CD4-positive, CD25-positive, alpha-beta regulatory T cell (primary cell): ENCODE data around the gene VIT. TPM values are rescaled to one million over a fixed set of nuclear protein-coding genes. Genes with fewer than 3 reads are reported as not detected.
"Not testable (repeated sequence)": the region's sequence is repeated elsewhere in the genome, so short reads cannot be mapped to it uniquely, and the experiment has no call there.

Source experiments
- ATAC-seq, 2 donors: fragments of 150-1000 bp; cut with Tn5 transposase; one replicate each; pipeline ENCODE4 v1.10.0; 2021; ENCODE audit warnings: low read depth in 2 of 2, moderate number of reproducible peaks in 2 of 2, moderate library complexity in 1 of 2
- DNase-seq, 3 donors: peaks; one replicate each; pipeline versions ENCODE4 v3.0.0 to v3.0.0-alpha.2; 2012 to 2022; ENCODE audit warnings: mixed read lengths in 1 of 3
- H3K27ac ChIP-seq: one replicate; pipeline ENCODE4 v1.7.0; 2013; ENCODE audit warnings: mild to moderate bottlenecking, low read length; ENCODE audit not compliant: insufficient read depth, poor library complexity, severe bottlenecking
- H3K27me3 ChIP-seq: one replicate; pipeline ENCODE4 v1.7.0; 2013; ENCODE audit warnings: low read length; ENCODE audit not compliant: control insufficient read depth, insufficient read depth
- H3K36me3 ChIP-seq: one replicate; pipeline ENCODE4 v1.7.0; 2013; ENCODE audit warnings: mild to moderate bottlenecking, low read length, moderate library complexity; ENCODE audit not compliant: control insufficient read depth, insufficient read depth
- H3K4me1 ChIP-seq: 2 replicates; pipeline ENCODE4 v1.7.0; 2013; ENCODE audit warnings: mild to moderate bottlenecking, low read length; ENCODE audit not compliant: insufficient read depth, control insufficient read depth, poor library complexity, severe bottlenecking
- H3K4me3 ChIP-seq: one replicate; pipeline ENCODE4 v1.7.0; 2013; ENCODE audit warnings: low read depth, mild to moderate bottlenecking, low read length, moderate library complexity
- H3K9me3 ChIP-seq, 2 experiments: 1 replicate in 1 of 2; 2 replicates in 1 of 2; pipeline ENCODE4 v1.7.0; 2013; ENCODE audit warnings: low read length in 2 of 2, mild to moderate bottlenecking in 1 of 2, moderate library complexity in 1 of 2; ENCODE audit not compliant: control insufficient read depth in 2 of 2
- H3K27ac Mint-ChIP-seq, 3 donors: one replicate each; pipeline ENCODE4 v1.8.0; 2020 to 2022; ENCODE audit warnings: mild to moderate bottlenecking in 3 of 3, mixed read lengths in 3 of 3, moderate library complexity in 2 of 3
- H3K27me3 Mint-ChIP-seq: one replicate; pipeline ENCODE4 v1.8.0; 2022; ENCODE audit warnings: mild to moderate bottlenecking, mixed read lengths
- H3K36me3 Mint-ChIP-seq: one replicate; pipeline ENCODE4 v1.8.0; 2020; ENCODE audit warnings: mixed read lengths
- H3K4me1 Mint-ChIP-seq, 4 donors: one replicate each; pipeline ENCODE4 v1.8.0; 2020 to 2022; ENCODE audit warnings: mixed read lengths in 4 of 4, mild to moderate bottlenecking in 1 of 4
- H3K4me3 Mint-ChIP-seq, 4 donors: one replicate each; pipeline ENCODE4 v1.8.0; 2020 to 2022; ENCODE audit warnings: mild to moderate bottlenecking in 4 of 4, mixed read lengths in 4 of 4, moderate library complexity in 3 of 4
- H3K9me3 Mint-ChIP-seq, 7 donors: one replicate each; pipeline ENCODE4 v1.8.0; 2020 to 2022; ENCODE audit warnings: mixed read lengths in 7 of 7, mild to moderate bottlenecking in 3 of 7, moderate library complexity in 2 of 7
- polyA plus RNA-seq, 4 donors: library from polyadenylated mRNA; unstranded; fragments of 300-500 nt; fragmentation: Illumina TruSeq; gene quantifications; one replicate each; pipeline ENCODE4 v1.2.3, GENCODE V29; 2021
- total RNA-seq: library from RNA; stranded (reverse); gene quantifications from one replicate; pipeline ENCODE4 v1.2.3, GENCODE V29; 2022

VIT gene
- total and polyA plus RNA-seq, 5 donors from 2014 or later: not detected

GRCh38 chr2:36678856-36679255, 17.7 kb upstream of the VIT start:
- Histone ChIP-seq H3K27me3 (no peaks in the 10 kb centered on the region), H3K9me3 (peaks cover 0 to 3% of the 10 kb centered on the region in 2 experiments), H3K4me3 (no peak overlapping the region), H3K27ac (no peak overlapping the region), H3K4me1 (no peaks in the 10 kb centered on the region), H3K36me3 (no peaks in the 10 kb centered on the region)
- Mint-ChIP-seq H3K9me3 (peaks cover 0 to 11% (median 6%) of the 10 kb centered on the region in 7 donors), H3K27me3 (peaks cover 33% of the 10 kb centered on the region), H3K4me3 (no peak overlapping the region), H3K27ac (no peak overlapping the region), H3K4me1 (peaks cover 0 to 4% (median 1%) of the 10 kb centered on the region in 4 donors), H3K36me3 (no peaks in the 10 kb centered on the region)
- ATAC-seq (no peak), DNase-seq (no peak)

DNA sequence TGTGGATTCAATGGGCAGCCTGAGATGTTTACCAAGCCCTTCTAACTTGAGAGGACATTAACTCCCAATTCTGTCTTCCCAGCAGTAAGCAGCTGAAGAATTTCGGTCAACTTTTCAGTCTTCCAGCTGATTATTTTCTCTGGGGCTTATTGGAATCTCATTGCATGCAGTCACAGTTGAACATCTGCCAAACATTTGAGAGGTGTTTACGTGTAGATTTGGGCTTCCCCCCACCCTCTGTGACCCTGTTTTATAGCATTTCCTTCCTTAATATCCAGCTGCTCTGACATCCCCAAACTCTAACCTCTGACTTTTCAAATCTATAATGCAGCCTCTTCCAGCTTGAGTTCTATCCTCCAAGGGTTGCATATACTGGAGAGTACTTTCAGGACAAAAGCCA, 16.5 kb upstream of the VIT start:
- Mint-ChIP-seq H3K4me1 (peaks cover 0 to 4% (median 1%) of the 10 kb centered on the region in 4 donors), H3K27ac (no peak overlapping the region), H3K4me3 (no peak overlapping the region), H3K36me3 (no peaks in the 10 kb centered on the region), H3K9me3 (peaks cover 0 to 11% (median 6%) of the 10 kb centered on the region in 7 donors), H3K27me3 (peaks cover 40% of the 10 kb centered on the region)
- no peak overlapping the region for H3K4me3 ChIP-seq
- H3K9me3 ChIP-seq: peaks cover 0 to 3% of the 10 kb centered on the region in 2 experiments
- no peaks in the 10 kb centered on the region for H3K36me3 ChIP-seq
- H3K4me1 ChIP-seq: no peaks in the 10 kb centered on the region
- H3K27me3 ChIP-seq: no peaks in the 10 kb centered on the region
- no peak for ATAC-seq
- DNase-seq: no peak
- no peak overlapping the region for H3K27ac ChIP-seq

DNA sequence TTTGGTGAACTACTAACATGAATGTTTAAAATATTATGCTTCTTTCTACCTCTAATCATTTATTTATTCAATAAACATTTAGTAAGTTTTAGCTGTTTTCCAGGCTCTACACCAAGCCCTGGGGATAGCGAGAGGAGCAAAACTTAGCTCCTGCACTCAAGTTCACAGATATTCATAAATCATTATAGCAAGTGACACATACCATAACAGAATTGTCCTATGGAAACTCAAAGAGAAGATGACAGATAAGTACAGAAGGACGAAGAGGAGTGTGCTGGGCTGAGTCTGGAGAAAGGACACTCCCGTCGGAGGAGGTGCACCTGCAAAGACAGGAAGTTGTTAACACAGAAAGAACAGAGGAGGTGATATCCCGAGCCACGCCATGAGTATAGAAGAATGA, 13.9 kb upstream of the VIT start:
- H3K36me3 ChIP-seq: no peaks in the 10 kb centered on the region
- H3K27ac ChIP-seq: no peak overlapping the region
- peaks cover 0 to 3% of the 10 kb centered on the region in 2 experiments for H3K9me3 ChIP-seq
- Mint-ChIP-seq H3K36me3 (no peaks in the 10 kb centered on the region), H3K27ac (no peak overlapping the region), H3K9me3 (peaks cover 0 to 11% (median 6%) of the 10 kb centered on the region in 7 donors), H3K4me1 (no peaks in the 10 kb centered on the region), H3K4me3 (no peak overlapping the region), H3K27me3 (peaks cover 30% of the 10 kb centered on the region)
- H3K27me3 ChIP-seq: no peaks in the 10 kb centered on the region
- DNase-seq: no peak
- H3K4me1 ChIP-seq: no peaks in the 10 kb centered on the region
- H3K4me3 ChIP-seq: no peak overlapping the region
- no peak for ATAC-seq

DNA sequence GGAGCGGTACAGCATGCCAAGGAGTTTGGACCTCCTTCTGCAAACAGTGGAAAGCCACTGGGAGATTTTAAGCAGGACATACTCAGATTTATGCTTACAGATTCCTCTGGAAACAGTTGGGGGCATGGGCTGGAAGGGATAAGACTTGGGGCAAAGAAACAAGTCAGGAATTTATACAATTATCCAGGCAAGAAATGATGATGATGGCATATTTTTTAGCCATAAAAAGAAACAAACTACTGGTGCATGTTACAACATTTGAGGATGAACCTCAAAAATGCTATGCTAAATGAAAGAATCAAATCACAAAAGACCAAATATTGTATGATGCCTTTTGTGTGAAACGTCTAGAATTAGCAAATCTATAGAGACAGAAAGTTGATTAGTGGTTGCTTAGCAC, 13.5 kb upstream of the VIT start:
- Mint-ChIP-seq H3K27ac (no peak overlapping the region), H3K27me3 (peaks cover 28% of the 10 kb centered on the region), H3K9me3 (peaks cover 0 to 8% (median 4%) of the 10 kb centered on the region in 7 donors), H3K4me1 (no peaks in the 10 kb centered on the region), H3K4me3 (no peak overlapping the region), H3K36me3 (no peaks in the 10 kb centered on the region)
- no peak for ATAC-seq
- Histone ChIP-seq H3K4me1 (no peaks in the 10 kb centered on the region), H3K27me3 (no peaks in the 10 kb centered on the region), H3K9me3 (peaks cover 0 to 3% of the 10 kb centered on the region in 2 experiments), H3K4me3 (no peak overlapping the region), H3K36me3 (no peaks in the 10 kb centered on the region), H3K27ac (no peak overlapping the region)
- no peak for DNase-seq

DNA sequence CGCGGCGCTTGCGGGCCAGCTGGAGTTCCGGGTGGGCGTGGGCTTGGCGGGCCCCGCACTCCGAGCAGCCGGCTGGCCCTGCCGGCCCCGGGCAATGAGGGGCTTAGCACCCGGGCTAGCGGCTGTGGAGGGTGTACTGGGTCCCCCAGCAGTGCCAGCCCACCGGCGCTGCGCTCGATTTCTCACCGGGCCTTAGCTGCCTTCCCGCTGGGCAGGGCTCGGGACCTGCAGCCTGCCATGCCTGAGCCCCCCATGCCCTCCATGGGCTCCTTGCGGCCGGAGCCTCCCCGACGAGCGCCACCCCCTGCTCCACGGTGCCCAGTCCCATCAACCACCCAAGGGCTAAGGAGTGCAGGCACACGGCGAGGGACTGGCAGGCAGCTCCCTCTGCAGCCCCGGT, 8.2 kb upstream of the VIT start:
- not testable (repeated sequence) for H3K27me3 Mint-ChIP-seq, DNase-seq, H3K27ac ChIP-seq, H3K4me3 ChIP-seq, H3K4me3 Mint-ChIP-seq, H3K27ac Mint-ChIP-seq, H3K36me3 ChIP-seq, H3K27me3 ChIP-seq, H3K4me1 ChIP-seq, ATAC-seq, H3K36me3 Mint-ChIP-seq, H3K4me1 Mint-ChIP-seq, H3K9me3 ChIP-seq, H3K9me3 Mint-ChIP-seq

DNA sequence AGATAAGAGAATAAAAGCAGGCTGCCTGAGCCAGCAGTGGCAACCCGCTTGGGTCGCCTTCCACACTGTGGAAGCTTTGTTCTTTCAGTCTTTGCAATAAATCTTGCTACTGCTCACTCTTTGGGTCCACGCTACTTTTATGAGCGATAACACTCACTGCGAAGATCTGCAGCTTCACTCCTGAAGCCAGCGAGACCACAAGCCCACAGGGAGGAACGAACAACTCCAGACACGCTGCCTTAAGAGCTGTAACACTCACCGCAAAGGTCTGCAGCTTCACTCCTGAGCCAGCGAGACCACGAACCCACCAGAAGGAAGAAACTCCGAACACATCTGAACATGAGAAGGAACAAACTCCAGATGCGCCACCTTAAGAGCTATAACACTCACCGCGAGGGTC, 7.5 kb upstream of the VIT start:
- not testable (repeated sequence) for H3K4me3 Mint-ChIP-seq, H3K9me3 Mint-ChIP-seq, H3K27me3 Mint-ChIP-seq, H3K9me3 ChIP-seq, H3K36me3 ChIP-seq, H3K27ac ChIP-seq, H3K27me3 ChIP-seq, H3K27ac Mint-ChIP-seq, H3K36me3 Mint-ChIP-seq, H3K4me1 ChIP-seq, H3K4me1 Mint-ChIP-seq, H3K4me3 ChIP-seq, DNase-seq, ATAC-seq

DNA sequence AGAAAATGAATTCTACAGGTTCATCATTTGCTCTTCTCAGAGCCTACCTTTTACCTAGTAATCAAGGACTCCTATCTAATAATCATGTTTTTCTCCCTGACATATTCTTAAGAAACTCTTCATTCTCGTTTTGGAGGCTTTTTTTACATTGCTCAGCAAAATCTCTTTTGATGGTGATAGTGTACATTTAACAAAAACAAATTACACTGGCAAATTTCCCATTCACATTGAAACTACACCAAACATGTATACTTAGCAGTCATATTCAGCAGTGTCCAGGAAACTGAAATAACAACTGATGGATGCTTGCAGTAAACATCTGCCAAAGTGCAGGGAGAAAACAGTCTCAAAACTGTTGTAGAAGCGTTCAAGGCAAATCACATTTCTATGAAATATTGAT, 4.4 kb upstream of the VIT start:
- DNase-seq (no peak), ATAC-seq (no peak)
- Mint-ChIP-seq H3K4me3 (no peak overlapping the region), H3K27me3 (peaks cover 4% of the 10 kb centered on the region), H3K36me3 (no peaks in the 10 kb centered on the region), H3K4me1 (peaks cover 0 to 3% (median 0%) of the 10 kb centered on the region in 4 donors), H3K9me3 (peaks cover 0 to 2% (median 0%) of the 10 kb centered on the region in 7 donors), H3K27ac (no peak overlapping the region)
- Histone ChIP-seq H3K4me1 (no peaks in the 10 kb centered on the region), H3K27me3 (peaks cover 6% of the 10 kb centered on the region), H3K36me3 (no peaks in the 10 kb centered on the region), H3K4me3 (no peak overlapping the region), H3K27ac (no peak overlapping the region), H3K9me3 (no peaks in the 10 kb centered on the region)

DNA sequence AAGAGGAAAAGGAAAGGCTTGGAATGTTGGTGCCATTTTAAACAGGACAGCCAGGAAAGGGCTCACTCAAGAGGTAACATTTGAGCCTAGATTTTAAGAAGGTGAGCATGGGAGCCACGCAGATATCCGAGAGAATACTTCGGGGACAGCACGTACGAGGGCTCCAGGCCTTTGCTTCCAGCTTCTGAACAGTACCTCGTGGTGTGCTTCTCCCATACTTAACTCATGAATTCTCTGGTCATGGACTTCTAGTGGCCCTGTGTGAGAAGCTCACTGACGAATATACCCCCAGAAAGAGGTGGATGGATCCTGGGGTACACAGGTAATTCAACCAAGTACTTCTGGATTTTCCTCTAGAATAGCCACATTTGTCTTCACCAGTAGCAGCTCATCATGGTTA, 2.7 kb upstream of the VIT start:
- H3K27me3 Mint-ChIP-seq: peaks cover 10% of the 10 kb centered on the region
- Histone ChIP-seq H3K36me3 (no peaks in the 10 kb centered on the region), H3K27me3 (peaks cover 6% of the 10 kb centered on the region), H3K27ac (no peak overlapping the region), H3K4me3 (no peak overlapping the region), H3K9me3 (no peaks in the 10 kb centered on the region), H3K4me1 (no peaks in the 10 kb centered on the region)
- peaks cover 0 to 2% (median 0%) of the 10 kb centered on the region in 7 donors for H3K9me3 Mint-ChIP-seq
- no peak for ATAC-seq
- DNase-seq: no peak
- no peaks in the 10 kb centered on the region for H3K36me3 Mint-ChIP-seq
- H3K27ac Mint-ChIP-seq: no peak overlapping the region
- H3K4me3 Mint-ChIP-seq: no peak overlapping the region
- peaks cover 0 to 3% (median 0%) of the 10 kb centered on the region in 4 donors for H3K4me1 Mint-ChIP-seq
